ENCODE measurements around the gene MACROH2A1.

The MACROH2A1 gene

DNA sequence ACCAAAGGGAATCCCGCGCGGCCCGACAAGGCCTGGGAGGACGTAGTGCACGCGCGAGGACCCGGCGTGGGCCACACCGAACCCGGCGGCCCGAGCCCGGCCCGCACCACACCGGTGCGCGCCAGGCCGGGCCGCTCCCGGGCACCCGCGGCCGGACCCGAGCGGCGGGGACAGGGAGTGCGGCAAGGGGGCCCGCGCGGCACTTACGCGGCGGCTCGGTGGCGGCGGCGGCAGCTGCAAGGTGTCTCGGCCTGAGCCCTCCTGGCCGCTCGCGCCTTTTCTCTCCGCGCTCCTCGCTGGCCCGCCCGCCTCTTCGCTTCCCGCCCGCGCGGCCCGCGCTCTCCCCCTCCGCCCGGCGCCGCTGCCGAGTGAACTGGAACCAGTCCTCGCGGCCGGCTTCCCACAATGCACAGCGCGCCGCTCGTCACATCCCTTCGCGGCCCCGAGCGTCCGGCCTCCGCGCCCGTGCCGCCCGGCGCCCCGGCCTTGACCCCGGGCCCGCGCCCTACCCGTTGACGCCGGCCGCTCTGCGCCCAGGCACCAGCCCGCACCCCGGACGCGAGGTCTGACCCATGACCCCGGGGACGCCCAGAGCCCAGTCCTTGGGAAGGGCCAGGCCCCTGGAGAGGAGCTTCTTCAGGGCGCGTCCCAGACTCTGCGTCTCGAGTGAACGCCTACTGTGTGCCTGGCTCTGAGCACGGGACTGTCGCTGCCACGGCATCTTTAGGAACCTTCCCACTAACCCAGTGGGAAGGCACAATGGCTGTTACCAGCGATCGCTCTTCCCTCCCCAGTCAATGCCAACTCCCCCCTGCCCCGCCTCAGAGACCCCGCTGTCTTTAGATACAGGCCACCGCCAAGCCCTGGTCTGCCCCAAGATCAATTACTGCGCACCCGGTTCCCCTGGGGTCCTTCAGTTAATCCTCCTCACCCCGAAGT, at the start of gene MACROH2A1:
Gene MACROH2A1, minus strand, starts transcription at position 377 of the 939 bp plus-strand sequence. CDS start 10,138 bp downstream, outside the sequence.
- H3K9ac ChIP-seq: peak within 1 kb of the TSS; percentile 95 to 100 (median 99)
- H3K36me3 ChIP-seq: peaks cover 0 to 38% (median 17%) of the 10 kb centered on the region in 11 experiments; a peak in 15 of 22 replicates
- no peaks in the 10 kb centered on the region for H3K27me3 ChIP-seq
- H3K27ac ChIP-seq: peak within 1 kb of the TSS; percentile 94 to 100 (median 98)
- peak within 1 kb of the TSS; percentile 90 to 98 (median 96) for H3K4me2 ChIP-seq
- TF ChIP-seq Cebpa-rat (IDR thresholded peaks at IDR 0.05): no peak
- no peaks in the 10 kb centered on the region for H3K9me3 ChIP-seq (replicated peaks in 1 of 11)
- peaks cover 16 to 47% (median 45%) of the 10 kb centered on the region in 11 experiments; a peak in 20 of 22 replicates for H4K20me1 ChIP-seq
- H3K4me3 ChIP-seq: peak within 1 kb of the TSS; percentile 86 to 99 (median 96)
- H3K4me1 ChIP-seq: peaks cover 49 to 57% (median 54%) of the 10 kb centered on the region in 10 experiments

DNA sequence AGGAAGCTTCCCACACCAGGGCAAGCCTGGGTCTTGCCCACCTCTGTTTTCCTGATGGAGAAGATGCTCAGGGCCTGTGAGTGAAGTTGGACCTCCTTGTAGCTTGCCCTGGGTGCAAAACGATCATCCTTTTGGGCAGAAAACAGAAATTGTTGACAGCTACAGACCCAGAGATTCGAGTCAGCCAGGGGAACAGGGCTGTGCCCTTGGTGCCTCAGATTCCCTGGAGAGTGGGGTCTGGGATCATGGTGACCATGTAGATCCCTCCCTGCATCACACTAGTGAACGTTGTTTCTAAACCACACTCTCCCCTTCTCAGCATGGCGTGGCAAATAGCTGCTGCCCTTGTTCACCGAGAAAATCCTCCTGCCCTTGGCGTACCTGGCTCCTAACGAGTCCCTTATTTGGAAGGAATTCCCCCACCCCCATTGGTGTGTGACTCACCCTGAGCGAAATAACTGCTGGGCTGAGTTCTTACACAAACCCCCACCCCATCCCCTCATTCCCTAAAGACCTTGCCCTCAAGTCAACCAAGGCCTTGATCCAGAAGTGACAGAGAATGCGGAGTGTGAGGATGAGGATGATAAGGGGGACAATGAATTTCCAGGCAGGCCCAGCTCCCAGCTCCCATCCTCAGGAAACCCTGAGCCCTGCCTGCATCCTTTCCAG, 49.2 kb upstream of the MACROH2A1 start:
- H3K27me3 ChIP-seq: no peaks in the 10 kb centered on the region
- H3K4me3 ChIP-seq: peak overlapping the region in 2 of 10 experiments; percentile 53 to 60; a peak in 2 of 20 replicates
- peaks cover 96 to 100% (median 99%) of the 10 kb centered on the region in 10 experiments for H3K4me1 ChIP-seq
- TF ChIP-seq Cebpa-rat (IDR thresholded peaks at IDR 0.05): no peak
- H4K20me1 ChIP-seq: no peaks in the 10 kb centered on the region
- peak overlapping the region in 1 of 11 experiments; percentile 11; a peak in 1 of 22 replicates for H3K9ac ChIP-seq
- H3K27ac ChIP-seq: peak overlapping the region in 8 of 11 experiments; percentile 8 to 99 (median 46); a peak in 9 of 22 replicates
- peak overlapping the region; percentile 86 to 97 (median 91) for H3K4me2 ChIP-seq
- peaks cover 0 to 30% (median 0%) of the 10 kb centered on the region in 11 experiments; a peak in 4 of 22 replicates for H3K36me3 ChIP-seq
- H3K9me3 ChIP-seq (replicated peaks in 1 of 11): no peaks in the 10 kb centered on the region; a peak in 1 of 22 replicates

DNA sequence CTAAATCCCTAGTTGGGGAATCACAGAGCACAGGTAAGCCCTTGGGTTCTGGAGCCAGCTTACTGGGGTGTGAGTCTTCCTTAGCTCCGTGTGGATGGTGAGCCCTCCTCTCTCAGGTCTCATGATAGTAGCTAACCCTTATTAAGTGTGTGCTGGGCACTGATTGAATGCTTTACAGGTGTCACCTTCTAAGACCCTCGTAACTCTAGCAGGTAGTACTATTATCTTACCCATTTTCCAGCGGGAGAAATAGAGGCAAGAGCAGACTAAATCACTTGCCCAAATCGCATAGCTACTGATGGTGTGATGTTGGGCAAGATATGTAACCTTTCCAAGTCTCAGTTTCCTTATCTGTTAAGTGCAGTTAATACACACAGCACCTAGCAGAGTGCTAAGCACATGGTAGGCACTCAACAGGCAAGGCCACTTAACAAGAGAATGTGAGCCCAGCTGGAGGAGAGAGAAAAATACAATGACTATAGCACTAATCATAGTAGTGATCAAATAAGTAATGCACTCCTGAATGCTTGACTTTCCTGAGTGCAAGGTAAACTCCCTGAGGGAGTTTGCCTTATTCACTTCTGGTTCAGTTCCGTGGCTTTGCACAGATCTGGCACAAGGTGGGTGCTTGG, 48.4 kb upstream of the MACROH2A1 start, which contains the start of gene DCANP1:
Gene DCANP1, minus strand, starts transcription at position 51 of the 632 bp plus-strand sequence. CDS start 240 bp downstream, outside the sequence.
- no peaks in the 10 kb centered on the region for H4K20me1 ChIP-seq
- H3K4me3 ChIP-seq: peak within 1 kb of the TSS in 7 of 10 experiments; percentile 1 to 60 (median 25); a peak in 7 of 20 replicates
- peak within 1 kb of the TSS; percentile 4 to 69 (median 55); a peak in 21 of 22 replicates for H3K9ac ChIP-seq
- H3K4me1 ChIP-seq: peaks cover 99 to 100% (median 100%) of the 10 kb centered on the region in 10 experiments
- no peaks in the 10 kb centered on the region for H3K27me3 ChIP-seq
- H3K27ac ChIP-seq: peak within 1 kb of the TSS; percentile 10 to 99 (median 91); a peak in 20 of 22 replicates
- peak within 1 kb of the TSS; percentile 86 to 97 (median 91) for H3K4me2 ChIP-seq
- no peaks in the 10 kb centered on the region; a peak in 1 of 22 replicates for H3K9me3 ChIP-seq (replicated peaks in 1 of 11)
- no peak for TF ChIP-seq Cebpa-rat (IDR thresholded peaks at IDR 0.05)
- peaks cover 0 to 30% (median 0%) of the 10 kb centered on the region in 11 experiments; a peak in 4 of 22 replicates for H3K36me3 ChIP-seq

DNA sequence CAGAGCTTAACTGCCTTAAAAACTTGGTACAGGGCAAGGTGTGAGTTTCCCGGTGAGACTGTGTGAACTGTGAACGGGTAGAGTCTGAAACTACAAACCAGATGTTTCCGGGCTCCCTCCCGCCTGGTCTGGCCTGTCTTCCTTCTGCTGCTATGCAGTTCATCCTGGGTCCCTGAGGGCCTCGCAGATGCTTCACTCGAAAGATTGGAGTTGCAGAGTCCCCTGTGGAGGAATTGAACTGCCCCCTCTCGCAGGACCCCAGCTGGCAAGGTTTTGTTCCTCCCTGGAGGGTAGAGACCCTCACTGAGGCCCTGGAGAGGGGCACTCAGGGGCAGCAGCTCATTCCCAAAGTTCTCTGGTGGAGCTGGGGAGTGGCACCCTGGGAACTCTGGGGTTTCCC, 47.6 kb upstream of the MACROH2A1 start:
- no peak for TF ChIP-seq Cebpa-rat (IDR thresholded peaks at IDR 0.05)
- Histone ChIP-seq H3K36me3 (peaks cover 0 to 30% (median 0%) of the 10 kb centered on the region in 11 experiments; a peak in 4 of 22 replicates), H3K27ac (peak overlapping the region; percentile 10 to 99 (median 91); a peak in 19 of 22 replicates), H3K4me1 (peaks cover 99 to 100% (median 100%) of the 10 kb centered on the region in 10 experiments), H3K4me3 (peak overlapping the region in 7 of 10 experiments; percentile 0 to 31 (median 18); a peak in 7 of 20 replicates), H3K9ac (peak overlapping the region in 10 of 11 experiments; percentile 13 to 69 (median 56); a peak in 21 of 22 replicates), H4K20me1 (no peaks in the 10 kb centered on the region), H3K4me2 (peak overlapping the region; percentile 86 to 97 (median 91)), H3K9me3 (replicated peaks in 1 of 11) (no peaks in the 10 kb centered on the region; a peak in 1 of 22 replicates), H3K27me3 (no peaks in the 10 kb centered on the region)

DNA sequence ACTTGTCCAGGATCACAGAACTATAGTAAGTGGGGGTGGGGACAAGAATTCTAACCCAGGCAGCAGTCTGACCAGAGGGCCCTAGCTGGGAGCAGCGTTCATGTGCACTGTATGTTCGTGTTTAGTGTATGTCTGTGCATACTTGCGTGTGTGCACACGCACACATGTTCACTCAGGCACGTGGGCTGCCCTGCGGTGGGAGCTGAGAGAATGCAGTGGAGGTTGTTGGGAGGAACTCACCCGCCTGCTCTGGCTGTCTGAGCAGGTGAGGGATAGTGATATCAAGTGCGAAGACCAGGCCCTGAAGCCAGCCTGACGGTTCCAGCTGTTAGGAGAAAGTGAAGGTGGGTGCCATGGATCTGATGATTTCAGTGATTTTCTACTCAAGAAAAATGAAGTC, 47.2 kb upstream of the MACROH2A1 start:
- Histone ChIP-seq H3K27ac (peak overlapping the region in 10 of 11 experiments; percentile 29 to 99 (median 92); a peak in 19 of 22 replicates), H4K20me1 (no peaks in the 10 kb centered on the region), H3K36me3 (peaks cover 0 to 30% (median 0%) of the 10 kb centered on the region in 11 experiments; a peak in 4 of 22 replicates), H3K9me3 (replicated peaks in 1 of 11) (no peaks in the 10 kb centered on the region; a peak in 1 of 22 replicates), H3K9ac (peak overlapping the region; percentile 4 to 69 (median 55); a peak in 21 of 22 replicates), H3K4me1 (peaks cover 100% of the 10 kb centered on the region in 10 experiments), H3K27me3 (no peaks in the 10 kb centered on the region), H3K4me2 (peak overlapping the region; percentile 86 to 97 (median 91)), H3K4me3 (peak overlapping the region in 2 of 10 experiments; percentile 0 to 1; a peak in 1 of 20 replicates)
- TF ChIP-seq Cebpa-rat (IDR thresholded peaks at IDR 0.05): no peak

DNA sequence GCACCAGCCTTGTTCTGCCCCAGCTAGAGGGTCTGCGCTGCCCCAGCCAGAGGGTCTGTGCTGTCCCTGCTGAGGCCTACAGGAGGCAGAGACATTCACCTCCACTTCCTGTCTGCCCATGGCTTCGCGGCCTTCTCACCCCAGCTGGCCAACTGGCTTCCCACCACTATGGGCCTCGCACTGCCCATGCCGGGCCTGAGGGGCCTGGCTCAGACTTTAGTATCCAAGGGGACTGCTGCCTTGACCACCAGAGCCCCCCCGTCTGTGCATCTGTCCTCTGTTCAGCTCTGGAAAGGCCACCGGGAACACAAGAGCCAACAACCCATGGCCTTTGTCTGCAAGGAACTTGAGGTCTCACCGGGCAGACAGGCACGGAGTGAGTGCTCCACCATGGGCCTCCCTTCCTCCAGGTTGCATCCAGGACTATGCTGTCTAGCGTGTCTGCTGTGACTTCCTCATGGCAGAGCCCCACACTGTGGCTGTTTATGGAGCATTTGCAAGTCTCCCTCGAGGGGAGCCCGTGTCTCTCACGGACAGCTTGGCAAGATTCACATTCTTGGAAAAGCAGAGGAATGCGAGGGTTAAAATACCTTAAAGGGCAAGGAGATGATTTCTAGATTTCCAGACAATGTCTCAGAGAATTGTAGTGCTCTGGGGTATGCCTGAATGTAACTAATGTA, 46.4 kb upstream of the MACROH2A1 start:
- no peaks in the 10 kb centered on the region; a peak in 1 of 22 replicates for H3K9me3 ChIP-seq (replicated peaks in 1 of 11)

DNA sequence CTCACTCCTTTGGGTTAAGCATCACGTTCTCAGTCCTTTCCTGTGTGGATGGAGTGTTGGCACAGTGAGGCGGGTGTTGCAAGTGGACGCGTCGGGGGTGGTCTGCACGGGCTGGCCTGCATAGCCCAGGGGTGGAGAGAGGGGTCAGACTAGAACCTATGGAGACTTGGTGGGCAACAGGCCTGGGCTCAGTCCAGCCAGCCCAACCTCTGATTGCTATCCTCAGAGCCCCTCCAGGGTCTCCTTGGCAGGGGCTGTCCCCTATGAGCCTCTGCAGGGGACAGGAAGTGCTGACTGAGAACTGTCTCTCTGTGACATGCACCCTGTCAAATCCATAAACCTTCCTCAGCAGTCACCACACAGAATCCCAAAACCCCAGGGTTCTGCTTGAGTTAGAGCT, 45.9 kb upstream of the MACROH2A1 start:
- peak overlapping the region; percentile 86 to 97 (median 91) for H3K4me2 ChIP-seq
- H3K4me3 ChIP-seq: no peak overlapping the region; a peak in 3 of 20 replicates
- no peaks in the 10 kb centered on the region for H3K27me3 ChIP-seq
- peak overlapping the region in 9 of 11 experiments; percentile 4 to 69 (median 55); a peak in 14 of 22 replicates for H3K9ac ChIP-seq
- H3K36me3 ChIP-seq: peaks cover 0 to 30% (median 0%) of the 10 kb centered on the region in 11 experiments; a peak in 4 of 22 replicates
- no peak for TF ChIP-seq Cebpa-rat (IDR thresholded peaks at IDR 0.05)
- no peaks in the 10 kb centered on the region for H4K20me1 ChIP-seq
- H3K9me3 ChIP-seq (replicated peaks in 1 of 11): no peaks in the 10 kb centered on the region; a peak in 1 of 22 replicates
- H3K4me1 ChIP-seq: peaks cover 100% of the 10 kb centered on the region in 10 experiments
- peak overlapping the region; percentile 13 to 99 (median 91); a peak in 20 of 22 replicates for H3K27ac ChIP-seq

More for the DNA sequence above, 46.4 kb upstream of the MACROH2A1 start:
- H3K4me3 ChIP-seq: peak overlapping the region in 1 of 10 experiments; percentile 1; a peak in 2 of 20 replicates
- H3K4me1 ChIP-seq: peaks cover 100% of the 10 kb centered on the region in 10 experiments
- H4K20me1 ChIP-seq: no peaks in the 10 kb centered on the region
- TF ChIP-seq Cebpa-rat (IDR thresholded peaks at IDR 0.05): no peak
- H3K27me3 ChIP-seq: no peaks in the 10 kb centered on the region
- peak overlapping the region; percentile 86 to 97 (median 91) for H3K4me2 ChIP-seq
- H3K27ac ChIP-seq: peak overlapping the region; percentile 14 to 99 (median 91); a peak in 20 of 22 replicates
- peaks cover 0 to 30% (median 0%) of the 10 kb centered on the region in 11 experiments; a peak in 4 of 22 replicates for H3K36me3 ChIP-seq
- H3K9ac ChIP-seq: peak overlapping the region in 9 of 11 experiments; percentile 4 to 69 (median 58); a peak in 17 of 22 replicates

Measured in BLaER1 treated with 17β-estradiol and CSF1 and Interleukin-3, amounts not matched to agents 10 nM and 100 nM (cell line).